Cerebellar cortex (tissue), 1 donor: ENCODE results near the gene BCAP29.
A peak's percentile ranks its signal among the peaks of the same experiment; 100 is the strongest.
"Not testable (repeated sequence)": the region's sequence is repeated elsewhere in the genome, so short reads cannot be mapped to it uniquely, and the experiment has no call there.

Experiments
- DNase-seq: peaks from one replicate; pipeline ENCODE4 v3.0.0-alpha.2; 2015; ENCODE audit warnings: low spot score

BCAP29 gene

GRCh38 chr7:107579885-107580715 lies at the start of gene BCAP29:
Gene BCAP29, plus strand, starts transcription at chr7:107580246. Its CDS starts 527 bp downstream, at chr7:107580773.
- peak; percentile 66 for DNase-seq

- no peak for DNase-seq
Measured at GRCh38 chr7:107530751-107531150, 49.3 kb upstream of the BCAP29 start.

- no peak for DNase-seq
Measured at GRCh38 chr7:107534139-107534538, 45.9 kb upstream of the BCAP29 start.

GRCh38 chr7:107537228-107537627 lies 42.8 kb upstream of the BCAP29 start:
- not testable (repeated sequence) for DNase-seq

- DNase-seq: no peak
Measured at GRCh38 chr7:107538001-107538400, 42.0 kb upstream of the BCAP29 start.

- DNase-seq: no peak
Measured at GRCh38 chr7:107543338-107543993, 36.6 kb upstream of the BCAP29 start.

GRCh38 chr7:107544848-107545591 lies 35.0 kb upstream of the BCAP29 start:
- no peak for DNase-seq

- no peak for DNase-seq
Measured at GRCh38 chr7:107551936-107552335, 28.1 kb upstream of the BCAP29 start.

GRCh38 chr7:107555893-107556292 lies 24.2 kb upstream of the BCAP29 start:
- DNase-seq: no peak

- DNase-seq: no peak
Measured at GRCh38 chr7:107559864-107560263, 20.2 kb upstream of the BCAP29 start.

GRCh38 chr7:107560898-107561516 lies 19.0 kb upstream of the BCAP29 start:
- no peak for DNase-seq

GRCh38 chr7:107563081-107563774 lies 16.8 kb upstream of the BCAP29 start:
- DNase-seq: peak; percentile 41

GRCh38 chr7:107563775-107564552 lies 16.1 kb upstream of the BCAP29 start, which contains the start of the genes COG5 and DUS4L:
Gene COG5, minus strand, starts transcription at chr7:107563920. Its CDS starts 24 bp downstream, at chr7:107563896.
Gene DUS4L, plus strand, starts transcription at chr7:107563971. Its CDS starts 3,100 bp downstream, at chr7:107567071.
- peak; percentile 83 for DNase-seq

- DNase-seq: no peak
Measured at GRCh38 chr7:107564553-107565298, 15.3 kb upstream of the BCAP29 start.

GRCh38 chr7:107570298-107570697 lies 9.7 kb upstream of the BCAP29 start:
- DNase-seq: no peak

GRCh38 chr7:107573537-107573936 lies 6.5 kb upstream of the BCAP29 start:
- no peak for DNase-seq

GRCh38 chr7:107579554-107579884 lies 527 bp upstream of the BCAP29 start:
- no peak for DNase-seq

- DNase-seq: no peak
Measured at GRCh38 chr7:107580716-107581383, 804 bp downstream of the BCAP29 start.

- DNase-seq: no peak
Measured at GRCh38 chr7:107581387-107582013, 1.5 kb downstream of the BCAP29 start.
